Activated T-cell treated with anti-CD3 and anti-CD28 coated beads, Interleukin-2, amount 50 U/mL, for 72 hours (primary cell): Measurements from ENCODE around the gene QRSL1. TPM values are rescaled to one million over a fixed set of nuclear protein-coding genes. Genes with fewer than 3 reads are reported as not detected.

Experiments used
- ATAC-seq, 2 donors: fragments of 150-1000 bp; cut with Tn5 transposase; replicated peaks in 1 of 2; 2 replicates each; pipeline ENCODE4 v1.10.0; 2021; ENCODE audit warnings: moderate library complexity in 2 of 2, mild to moderate bottlenecking in 1 of 2
- DNase-seq, 2 donors: peaks; one replicate each; pipeline ENCODE4 v3.0.0; 2021 to 2022; ENCODE audit warnings: mixed read lengths in 1 of 2
- H3K27ac Mint-ChIP-seq: one replicate; pipeline ENCODE4 v1.8.0; 2022; ENCODE audit warnings: mild to moderate bottlenecking, moderate library complexity, mixed read lengths
- H3K27me3 Mint-ChIP-seq: one replicate; pipeline ENCODE4 v1.8.0; 2022; ENCODE audit warnings: low read depth, mixed read lengths
- H3K36me3 Mint-ChIP-seq, 2 donors: one replicate each; pipeline ENCODE4 v1.8.0; 2022; ENCODE audit warnings: mixed read lengths in 2 of 2, mild to moderate bottlenecking in 1 of 2; ENCODE audit not compliant: insufficient read depth in 2 of 2
- H3K4me1 Mint-ChIP-seq: one replicate; pipeline ENCODE4 v1.8.0; 2022; ENCODE audit warnings: low read depth, mixed read lengths
- H3K4me3 Mint-ChIP-seq, 2 donors: one replicate each; pipeline ENCODE4 v1.8.0; 2022; ENCODE audit warnings: mild to moderate bottlenecking in 2 of 2, mixed read lengths in 2 of 2, moderate library complexity in 2 of 2
- H3K9me3 Mint-ChIP-seq, 2 donors: one replicate each; pipeline ENCODE4 v1.8.0; 2022; ENCODE audit warnings: mixed read lengths in 2 of 2
- total RNA-seq, 2 donors: library from RNA; stranded (reverse); gene quantifications; one replicate each; pipeline ENCODE4 v1.2.3, GENCODE V29; 2022

Gene QRSL1
- total RNA-seq, 2 donors from 2014 or later = 19.5 to 19.8 TPM

- H3K4me3 Mint-ChIP-seq = no peak overlapping the region
- ATAC-seq = no peak
- H3K9me3 Mint-ChIP-seq = no peaks in the 10 kb centered on the region
- no peaks in the 10 kb centered on the region for H3K4me1 Mint-ChIP-seq
- no peak overlapping the region for H3K27ac Mint-ChIP-seq
- no peaks in the 10 kb centered on the region for H3K27me3 Mint-ChIP-seq
- H3K36me3 Mint-ChIP-seq = peaks cover 2 to 7% of the 10 kb centered on the region in 2 donors
- DNase-seq = no peak
Observed at GRCh38 chr6:106667022-106667402, 37.6 kb downstream of the QRSL1 start.

DNA sequence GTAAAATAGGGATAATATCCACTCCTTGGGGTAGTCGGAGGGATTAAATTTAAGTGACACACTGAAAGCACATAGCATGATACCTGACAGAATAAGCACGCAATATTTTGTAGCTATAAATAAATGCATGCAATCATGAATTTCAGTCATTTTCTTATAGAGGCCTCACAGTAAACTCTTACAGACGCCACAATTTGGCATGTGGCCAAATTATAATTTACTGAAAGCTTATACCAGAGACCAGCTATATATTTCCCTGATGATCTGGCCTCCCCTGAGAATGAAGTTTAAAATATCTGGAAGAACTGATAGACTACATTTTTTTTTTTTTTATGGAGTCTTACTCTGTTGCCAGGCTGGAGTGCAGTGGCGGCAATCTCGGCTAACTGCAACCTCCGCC is 40.9 kb downstream of the QRSL1 start:
- H3K27ac Mint-ChIP-seq = no peak overlapping the region
- no peak for DNase-seq
- no peak overlapping the region for H3K4me3 Mint-ChIP-seq
- no peak for ATAC-seq
- H3K9me3 Mint-ChIP-seq = no peaks in the 10 kb centered on the region
- no peaks in the 10 kb centered on the region for H3K4me1 Mint-ChIP-seq
- H3K36me3 Mint-ChIP-seq = peaks cover 0 to 4% of the 10 kb centered on the region in 2 donors
- no peaks in the 10 kb centered on the region for H3K27me3 Mint-ChIP-seq

GRCh38 chr6:106671651-106672050 is 42.3 kb downstream of the QRSL1 start:
- ATAC-seq (no peak), DNase-seq (no peak)
- no peaks in the 10 kb centered on the region for H3K9me3 Mint-ChIP-seq
- no peaks in the 10 kb centered on the region for H3K4me1 Mint-ChIP-seq
- no peaks in the 10 kb centered on the region for H3K36me3 Mint-ChIP-seq
- no peaks in the 10 kb centered on the region for H3K27me3 Mint-ChIP-seq
- H3K4me3 Mint-ChIP-seq = no peak overlapping the region
- H3K27ac Mint-ChIP-seq = no peak overlapping the region

- Mint-ChIP-seq H3K9me3 (no peaks in the 10 kb centered on the region), H3K27ac (no peak overlapping the region), H3K27me3 (no peaks in the 10 kb centered on the region), H3K4me1 (no peaks in the 10 kb centered on the region), H3K36me3 (no peaks in the 10 kb centered on the region), H3K4me3 (no peak overlapping the region)
- DNase-seq = no peak
- no peak for ATAC-seq
Observed at GRCh38 chr6:106674541-106675229, 45.3 kb downstream of the QRSL1 start.

DNA sequence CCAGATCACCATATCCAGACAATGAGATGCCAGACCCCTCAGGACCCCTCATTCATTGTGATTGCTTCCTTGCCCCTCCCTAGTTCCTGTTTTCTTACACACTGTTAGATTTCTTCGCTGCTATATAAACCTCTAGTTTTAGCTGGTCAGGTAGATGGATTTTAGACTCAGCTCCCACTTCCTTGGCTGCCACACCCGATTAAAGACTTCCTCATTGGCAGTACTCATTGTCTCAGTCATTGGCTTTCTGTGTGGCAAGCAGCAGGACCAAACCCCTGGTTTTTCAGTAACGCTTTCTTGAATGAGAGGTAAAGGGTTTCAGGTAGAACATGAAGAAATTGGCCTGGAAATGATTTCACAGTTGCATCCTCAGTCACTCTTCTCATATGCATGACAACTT is 47.9 kb downstream of the QRSL1 start:
- no peaks in the 10 kb centered on the region for H3K36me3 Mint-ChIP-seq
- no peak overlapping the region for H3K4me3 Mint-ChIP-seq
- no peak for ATAC-seq
- no peak for DNase-seq
- H3K27ac Mint-ChIP-seq = no peak overlapping the region
- no peaks in the 10 kb centered on the region for H3K27me3 Mint-ChIP-seq
- H3K9me3 Mint-ChIP-seq = no peaks in the 10 kb centered on the region
- H3K4me1 Mint-ChIP-seq = no peaks in the 10 kb centered on the region

GRCh38 chr6:106684011-106684410 is 54.6 kb downstream of the QRSL1 start:
- no peak for DNase-seq
- Mint-ChIP-seq H3K4me3 (no peak overlapping the region), H3K9me3 (no peaks in the 10 kb centered on the region), H3K4me1 (no peaks in the 10 kb centered on the region), H3K27me3 (no peaks in the 10 kb centered on the region), H3K36me3 (no peaks in the 10 kb centered on the region), H3K27ac (no peak overlapping the region)
- ATAC-seq = no peak

DNA sequence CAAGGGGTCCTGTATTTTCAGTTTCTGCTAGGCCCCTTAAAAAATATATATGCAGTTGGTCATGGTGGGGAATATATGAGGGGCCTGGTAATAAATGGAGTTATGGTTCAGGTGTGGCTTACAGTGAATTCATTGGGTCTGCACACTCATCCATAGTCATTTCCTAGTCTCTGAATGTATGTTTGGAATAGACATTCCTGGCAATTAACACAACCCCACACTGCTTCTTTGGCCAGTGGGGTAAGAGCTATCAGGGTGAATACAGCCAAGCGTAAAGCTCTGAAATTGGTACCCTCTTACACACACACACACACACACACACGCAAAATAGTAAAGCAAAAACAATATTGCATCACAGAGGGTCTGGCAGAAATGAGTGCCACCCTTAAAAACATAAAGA is 56.5 kb downstream of the QRSL1 start:
- Mint-ChIP-seq H3K27ac (no peak overlapping the region), H3K27me3 (no peaks in the 10 kb centered on the region), H3K4me1 (no peaks in the 10 kb centered on the region), H3K36me3 (no peaks in the 10 kb centered on the region), H3K9me3 (no peaks in the 10 kb centered on the region), H3K4me3 (no peak overlapping the region)
- DNase-seq (no peak), ATAC-seq (no peak)

DNA sequence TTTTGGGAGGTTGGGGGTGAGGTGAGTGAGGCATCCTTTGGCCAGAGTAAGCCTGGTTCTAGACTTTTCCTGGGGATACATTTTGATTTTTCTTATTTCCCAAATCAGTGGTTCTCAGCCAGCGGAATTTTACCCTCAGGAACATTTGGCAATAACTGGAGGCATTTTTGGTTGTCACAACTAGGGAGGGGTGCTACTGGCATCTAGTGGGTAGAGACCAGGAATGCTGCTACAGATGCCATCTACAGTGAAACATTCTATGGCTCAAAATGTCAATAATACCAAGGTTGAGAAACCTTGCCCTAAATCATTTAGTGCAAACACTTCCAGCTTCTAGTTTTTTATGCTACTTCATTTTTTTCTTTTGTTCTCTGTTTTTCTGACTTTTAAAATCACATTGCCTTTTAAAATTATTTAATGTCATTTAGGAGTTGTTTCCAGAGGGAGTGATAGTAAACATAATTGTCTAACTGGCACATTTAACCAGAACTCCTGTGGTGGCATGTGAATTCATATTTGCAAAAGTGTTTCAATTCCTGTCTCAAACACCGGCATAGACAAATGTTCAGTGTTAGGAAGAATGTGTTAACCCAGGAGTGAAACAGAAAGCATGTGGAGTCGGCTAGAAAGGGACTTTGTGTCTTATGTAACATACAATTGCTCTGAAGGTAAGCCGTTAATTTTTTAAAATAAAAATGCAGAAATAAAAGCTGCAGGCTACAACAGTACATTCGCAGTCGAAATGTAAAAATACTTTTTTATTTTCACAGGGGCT is 59.0 kb downstream of the QRSL1 start:
- H3K4me1 Mint-ChIP-seq = no peaks in the 10 kb centered on the region
- H3K36me3 Mint-ChIP-seq = no peaks in the 10 kb centered on the region
- H3K9me3 Mint-ChIP-seq = no peaks in the 10 kb centered on the region
- DNase-seq = no peak
- no peak for ATAC-seq
- no peaks in the 10 kb centered on the region for H3K27me3 Mint-ChIP-seq
- H3K27ac Mint-ChIP-seq = no peak overlapping the region
- no peak overlapping the region for H3K4me3 Mint-ChIP-seq

- Mint-ChIP-seq H3K27me3 (peaks cover 8% of the 10 kb centered on the region), H3K9me3 (no peaks in the 10 kb centered on the region), H3K27ac (no peak overlapping the region), H3K4me3 (no peak overlapping the region), H3K36me3 (no peaks in the 10 kb centered on the region), H3K4me1 (no peaks in the 10 kb centered on the region)
- ATAC-seq (no peak), DNase-seq (no peak)
Observed at GRCh38 chr6:106692112-106692818, 62.9 kb downstream of the QRSL1 start.

DNA sequence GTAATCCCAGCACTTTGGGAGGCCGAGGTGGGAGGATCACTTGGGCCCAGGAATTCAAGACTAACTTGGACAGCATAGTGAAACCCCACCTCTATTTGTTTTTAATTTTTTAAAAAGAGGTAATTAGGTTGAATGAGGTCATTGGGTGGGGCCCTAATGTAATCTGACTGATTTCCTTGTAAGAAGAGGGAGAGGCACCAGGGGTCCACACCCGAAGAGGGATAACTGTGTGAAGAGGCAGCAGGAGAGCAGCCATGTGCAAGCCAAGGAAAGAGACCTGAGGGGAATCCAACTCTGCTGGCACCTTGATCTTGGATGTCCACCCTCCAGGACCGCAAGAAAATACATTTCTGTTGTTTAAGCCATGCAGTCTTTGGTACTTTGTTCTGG is 63.4 kb downstream of the QRSL1 start:
- no peaks in the 10 kb centered on the region for H3K9me3 Mint-ChIP-seq
- H3K4me1 Mint-ChIP-seq = no peaks in the 10 kb centered on the region
- no peak overlapping the region for H3K27ac Mint-ChIP-seq
- ATAC-seq (no peak), DNase-seq (no peak)
- peaks cover 8% of the 10 kb centered on the region for H3K27me3 Mint-ChIP-seq
- H3K4me3 Mint-ChIP-seq = no peak overlapping the region
- no peaks in the 10 kb centered on the region for H3K36me3 Mint-ChIP-seq

DNA sequence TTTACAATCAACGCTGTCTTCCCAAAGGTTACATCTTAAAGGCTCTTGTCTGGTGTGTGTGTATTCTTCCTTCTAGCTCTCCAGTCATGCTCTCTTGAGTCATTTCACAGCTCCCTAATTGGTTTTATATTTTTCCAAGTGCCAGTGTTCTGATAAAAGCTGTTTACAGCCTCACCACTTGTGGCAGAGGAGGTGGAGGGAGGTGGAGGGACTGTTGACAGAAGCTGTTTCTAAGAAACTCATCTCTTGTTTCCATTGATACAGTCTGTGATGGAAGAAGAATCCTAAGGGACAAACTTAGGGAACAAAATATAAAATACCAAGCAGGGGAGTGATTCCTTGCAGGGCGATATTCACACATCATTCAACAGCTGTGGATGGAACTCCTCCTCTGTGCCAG is 64.0 kb downstream of the QRSL1 start:
- peaks cover 8% of the 10 kb centered on the region for H3K27me3 Mint-ChIP-seq
- no peaks in the 10 kb centered on the region for H3K36me3 Mint-ChIP-seq
- H3K4me3 Mint-ChIP-seq = no peak overlapping the region
- H3K4me1 Mint-ChIP-seq = no peaks in the 10 kb centered on the region
- no peak for ATAC-seq
- no peaks in the 10 kb centered on the region for H3K9me3 Mint-ChIP-seq
- DNase-seq = no peak
- H3K27ac Mint-ChIP-seq = no peak overlapping the region

- H3K4me3 Mint-ChIP-seq = no peak overlapping the region
- peaks cover 8% of the 10 kb centered on the region for H3K27me3 Mint-ChIP-seq
- no peaks in the 10 kb centered on the region for H3K4me1 Mint-ChIP-seq
- no peaks in the 10 kb centered on the region for H3K36me3 Mint-ChIP-seq
- DNase-seq = no peak
- no peak overlapping the region for H3K27ac Mint-ChIP-seq
- no peaks in the 10 kb centered on the region for H3K9me3 Mint-ChIP-seq
- ATAC-seq = no peak
Observed at GRCh38 chr6:106694343-106694742, 65.0 kb downstream of the QRSL1 start.

GRCh38 chr6:106700581-106700980 is 71.2 kb downstream of the QRSL1 start:
- Mint-ChIP-seq H3K4me3 (no peak overlapping the region), H3K27ac (no peak overlapping the region), H3K9me3 (peaks cover 3 to 6% of the 10 kb centered on the region in 2 donors), H3K36me3 (no peaks in the 10 kb centered on the region), H3K4me1 (no peaks in the 10 kb centered on the region), H3K27me3 (peaks cover 25% of the 10 kb centered on the region)
- ATAC-seq = no peak
- DNase-seq = no peak
